Stimulated activated naive CD4-positive, alpha-beta T cell (primary cell): Measurements from ENCODE around the gene KCTD4.
"Not testable (repeated sequence)": the region's sequence is repeated elsewhere in the genome, so short reads cannot be mapped to it uniquely, and the experiment has no call there.

Source experiments
- DNase-seq, 6 experiments: peaks; one replicate each; lab custom pipeline; 2025; lab: John Stamatoyannopoulos, UW

The KCTD4 gene

GRCh38 chr13:45215392-45216077, 14.7 kb upstream of the KCTD4 start:
- no peak for DNase-seq

GRCh38 chr13:45209229-45209628, 8.4 kb upstream of the KCTD4 start:
- no peak for DNase-seq

- DNase-seq: no peak
Measured at GRCh38 chr13:45208132-45208531, 7.3 kb upstream of the KCTD4 start.

GRCh38 chr13:45207319-45207718, 6.5 kb upstream of the KCTD4 start:
- DNase-seq: no peak

GRCh38 chr13:45206340-45206739, 5.5 kb upstream of the KCTD4 start:
- DNase-seq: no peak

- DNase-seq: no peak
Measured at GRCh38 chr13:45205124-45205523, 4.3 kb upstream of the KCTD4 start.

DNA sequence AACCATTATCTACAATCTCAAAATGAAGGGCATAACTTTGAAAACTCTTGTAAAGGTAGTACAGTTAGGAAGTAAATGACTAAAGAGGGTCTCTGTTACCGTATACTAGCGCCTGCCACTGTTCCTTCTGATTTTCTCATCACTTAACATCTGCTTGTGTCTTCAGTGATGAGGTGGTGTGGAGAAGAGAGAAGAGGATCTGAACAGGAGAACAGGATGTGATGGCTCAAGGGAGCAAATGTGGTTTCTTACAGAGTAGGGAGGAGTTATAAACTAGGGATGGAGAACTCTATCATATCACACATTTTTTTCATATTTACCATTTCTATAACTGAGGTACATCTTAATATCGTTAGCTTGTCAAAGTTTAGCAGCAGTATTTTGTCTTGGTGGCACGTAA, 1.1 kb downstream of the KCTD4 start:
- DNase-seq: no peak

- no peak for DNase-seq
Measured at GRCh38 chr13:45198924-45199323, 1.9 kb downstream of the KCTD4 start.

GRCh38 chr13:45198041-45198440, 2.8 kb downstream of the KCTD4 start:
- no peak for DNase-seq

DNA sequence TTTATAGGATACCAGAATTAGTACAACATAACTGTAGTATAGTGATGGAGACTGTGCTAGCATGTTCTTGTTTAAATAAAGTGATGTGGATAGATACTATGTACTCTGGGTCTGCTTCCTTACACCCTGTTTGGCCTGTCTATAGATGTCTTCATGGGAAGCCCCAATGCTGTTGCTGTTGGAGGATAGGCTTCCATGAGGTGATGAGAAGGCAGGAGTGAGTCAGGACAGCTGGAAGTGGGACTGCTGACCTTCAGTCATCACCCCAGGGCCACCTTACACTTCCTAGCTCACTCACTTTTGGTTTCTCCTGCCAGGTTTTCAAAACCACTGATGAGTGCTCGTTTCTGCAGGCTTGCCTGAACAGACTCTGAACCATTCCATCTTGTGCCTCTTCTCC, 4.2 kb downstream of the KCTD4 start:
- DNase-seq: no peak

DNA sequence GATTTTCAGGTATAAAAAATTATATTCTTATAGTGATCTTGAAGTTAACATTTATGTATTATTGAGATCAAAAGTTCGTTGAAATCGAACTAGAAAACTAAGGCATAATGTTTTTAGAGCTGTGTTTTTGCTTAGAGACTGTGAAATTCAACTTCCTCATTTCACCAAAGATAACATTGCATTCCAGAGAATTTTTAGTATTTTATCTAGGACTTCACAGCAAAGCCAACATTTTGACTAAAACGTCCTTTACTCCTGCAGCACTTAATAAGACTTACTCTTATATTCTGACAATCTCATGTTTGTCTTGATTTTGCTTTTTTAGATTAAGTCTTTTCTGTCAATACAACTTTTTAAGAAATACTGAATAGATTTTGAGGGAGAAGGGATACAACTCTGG, 4.7 kb downstream of the KCTD4 start:
- DNase-seq: no peak

DNA sequence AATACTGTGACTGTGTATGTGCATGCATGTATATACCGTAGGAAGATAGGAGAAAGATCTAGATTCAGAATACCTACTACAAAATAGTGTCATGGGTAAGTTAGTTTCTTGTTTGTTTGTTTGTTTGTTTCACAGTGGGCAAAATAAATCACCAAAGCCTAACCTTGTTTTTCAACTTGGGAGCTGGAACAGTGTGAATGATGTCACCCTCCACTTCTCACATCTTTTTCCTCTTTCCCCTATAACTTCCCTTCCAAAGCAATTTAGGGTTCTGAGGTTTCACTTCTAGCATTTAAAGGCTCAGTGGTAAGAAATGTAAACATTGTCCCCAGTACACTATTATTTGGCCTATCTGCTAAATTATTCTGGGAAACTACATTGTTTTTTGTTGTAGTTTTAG, 5.4 kb downstream of the KCTD4 start:
- no peak for DNase-seq

DNA sequence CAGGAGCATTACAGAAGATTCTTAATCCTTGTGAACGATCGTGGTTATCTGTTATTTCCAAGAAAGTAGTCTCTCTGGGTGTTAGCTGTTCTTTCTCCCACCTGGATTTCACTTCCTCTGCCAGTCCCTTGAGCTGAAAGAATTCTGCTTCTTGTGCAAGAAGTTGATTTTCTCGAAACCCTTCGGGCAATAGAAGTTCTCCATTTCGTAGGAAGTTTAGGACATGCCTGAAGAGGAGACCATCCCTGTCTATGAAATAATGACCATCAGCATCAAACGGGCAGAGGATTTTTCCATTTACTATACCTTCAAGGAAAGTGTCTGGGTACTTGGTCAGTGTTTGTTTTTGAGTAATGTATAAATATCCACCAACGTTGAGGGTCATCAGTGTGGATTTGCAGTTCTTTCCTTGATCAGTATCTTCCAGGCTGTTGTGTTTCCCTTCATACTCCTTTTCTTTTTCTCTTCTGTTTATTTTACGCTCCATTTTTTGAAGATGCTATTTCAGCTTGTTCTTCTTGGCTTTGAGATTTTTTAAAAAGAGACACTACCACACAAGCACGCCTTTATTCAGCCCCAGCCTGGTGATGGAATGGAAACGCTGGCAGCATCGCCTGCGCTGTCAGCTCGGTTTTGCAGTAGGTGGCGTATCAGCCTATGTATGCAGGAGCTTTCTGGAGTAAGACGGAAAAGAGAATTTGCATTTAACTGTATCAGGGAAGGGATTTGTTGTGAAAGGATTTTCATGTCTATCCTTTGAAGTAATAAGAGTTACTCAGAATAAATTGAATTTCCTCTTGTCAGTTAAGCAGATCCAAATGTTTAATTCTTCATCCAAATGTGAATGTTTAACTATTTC, 6.5 kb downstream of the KCTD4 start:
- DNase-seq: no peak

GRCh38 chr13:45191874-45192273, 9.0 kb downstream of the KCTD4 start:
- no peak for DNase-seq

DNA sequence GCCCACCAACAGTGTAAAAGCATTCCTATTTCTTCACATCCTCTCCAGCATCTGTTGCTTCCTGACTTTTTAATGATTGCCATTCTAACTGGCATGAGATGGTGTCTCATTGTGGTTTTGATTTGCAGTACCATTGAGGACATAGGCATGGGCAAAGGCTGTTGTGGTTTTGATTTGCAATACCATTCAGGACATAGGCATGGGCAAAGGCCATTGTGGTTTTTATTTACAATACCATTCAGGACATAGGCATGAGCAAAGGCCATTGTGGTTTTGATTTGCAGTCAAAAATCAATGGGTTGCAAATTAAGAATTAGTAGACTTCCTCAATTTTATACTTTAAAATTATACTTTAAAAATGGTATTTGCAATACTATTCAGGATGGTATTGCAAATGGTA, 11.3 kb downstream of the KCTD4 start:
- not testable (repeated sequence) for DNase-seq

- not testable (repeated sequence) for DNase-seq
Measured at GRCh38 chr13:45189077-45189476, 11.8 kb downstream of the KCTD4 start.

DNA sequence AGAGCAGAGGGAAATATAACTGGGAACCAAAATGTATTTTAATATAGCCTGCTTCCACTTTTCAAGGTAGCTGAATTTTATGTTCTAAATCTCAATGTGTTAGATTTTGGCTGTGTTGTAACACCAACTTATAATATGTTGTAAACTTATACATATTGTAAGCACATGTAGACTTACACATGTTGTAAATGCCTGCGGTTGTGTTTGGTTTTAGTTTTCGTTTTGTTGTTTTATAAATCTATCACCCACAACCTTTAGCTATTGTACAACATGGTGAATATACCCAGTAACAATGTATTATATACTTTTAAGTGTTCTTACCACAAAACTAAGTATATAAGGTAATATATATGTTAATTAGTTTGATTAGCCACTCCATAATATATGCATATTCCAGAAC, 15.6 kb downstream of the KCTD4 start:
- no peak for DNase-seq

- no peak for DNase-seq
Measured at GRCh38 chr13:45184693-45185092, 16.2 kb downstream of the KCTD4 start.

DNA sequence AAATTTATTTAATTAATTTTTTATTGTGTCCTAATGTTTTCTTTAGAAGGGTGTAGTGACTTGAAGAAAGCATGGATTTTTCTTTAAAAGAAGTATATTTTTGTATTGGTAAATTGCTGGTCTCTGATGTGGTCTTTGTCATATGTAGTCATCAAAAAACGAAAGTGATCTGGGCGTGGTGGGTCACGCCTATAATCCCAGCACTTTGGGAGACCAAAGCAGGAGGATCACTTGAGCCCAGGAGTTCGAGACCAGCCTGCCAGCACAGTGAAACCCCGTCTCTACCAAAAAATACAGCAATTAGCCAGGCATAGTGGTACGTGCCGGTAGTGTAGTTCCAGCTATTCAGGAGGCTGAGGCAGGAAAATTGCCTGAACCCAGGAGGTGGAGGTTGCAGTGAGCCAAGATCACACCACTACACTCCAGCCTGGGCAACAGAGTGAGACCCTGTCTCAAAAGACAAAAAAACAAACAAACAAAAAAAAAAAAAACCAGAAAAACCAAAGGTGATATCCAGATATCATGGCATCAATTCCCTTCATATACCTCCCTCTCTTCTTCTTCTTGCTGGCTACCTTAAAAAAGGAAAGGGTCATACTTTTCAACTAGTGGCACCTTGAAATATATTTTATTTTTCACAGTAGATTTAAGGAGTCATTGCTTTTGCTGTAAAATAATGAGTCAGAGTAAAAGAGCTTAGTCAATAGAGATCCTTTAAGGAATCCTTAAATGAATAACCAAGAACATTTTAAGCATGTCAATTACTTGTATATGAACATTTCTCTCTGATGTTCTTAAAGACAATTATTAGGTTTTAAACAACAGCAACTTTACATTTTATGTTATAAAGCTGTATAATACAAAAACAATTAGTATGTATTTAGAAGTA, 19.9 kb downstream of the KCTD4 start:
- no peak for DNase-seq

DNA sequence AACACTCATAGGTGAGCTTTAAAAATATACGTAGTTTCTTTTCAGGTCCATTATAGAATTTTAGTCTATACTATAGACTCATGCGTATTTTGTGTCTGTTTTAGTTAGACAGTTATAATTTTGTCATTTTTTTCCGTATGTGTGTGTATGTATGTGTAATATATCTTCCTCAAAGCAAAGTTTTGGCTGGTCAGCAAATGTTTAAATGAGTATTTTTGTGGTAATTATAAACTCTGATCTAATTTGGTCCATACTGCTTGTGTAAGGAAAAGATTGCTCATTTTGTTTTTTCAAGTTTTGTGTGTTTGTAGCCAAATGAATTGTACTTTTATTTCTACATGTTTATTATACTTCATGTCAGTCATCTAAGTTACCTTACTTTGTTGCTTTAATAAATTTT, 20.5 kb downstream of the KCTD4 start:
- no peak for DNase-seq

GRCh38 chr13:45179428-45179827, 21.4 kb downstream of the KCTD4 start:
- no peak for DNase-seq

DNA sequence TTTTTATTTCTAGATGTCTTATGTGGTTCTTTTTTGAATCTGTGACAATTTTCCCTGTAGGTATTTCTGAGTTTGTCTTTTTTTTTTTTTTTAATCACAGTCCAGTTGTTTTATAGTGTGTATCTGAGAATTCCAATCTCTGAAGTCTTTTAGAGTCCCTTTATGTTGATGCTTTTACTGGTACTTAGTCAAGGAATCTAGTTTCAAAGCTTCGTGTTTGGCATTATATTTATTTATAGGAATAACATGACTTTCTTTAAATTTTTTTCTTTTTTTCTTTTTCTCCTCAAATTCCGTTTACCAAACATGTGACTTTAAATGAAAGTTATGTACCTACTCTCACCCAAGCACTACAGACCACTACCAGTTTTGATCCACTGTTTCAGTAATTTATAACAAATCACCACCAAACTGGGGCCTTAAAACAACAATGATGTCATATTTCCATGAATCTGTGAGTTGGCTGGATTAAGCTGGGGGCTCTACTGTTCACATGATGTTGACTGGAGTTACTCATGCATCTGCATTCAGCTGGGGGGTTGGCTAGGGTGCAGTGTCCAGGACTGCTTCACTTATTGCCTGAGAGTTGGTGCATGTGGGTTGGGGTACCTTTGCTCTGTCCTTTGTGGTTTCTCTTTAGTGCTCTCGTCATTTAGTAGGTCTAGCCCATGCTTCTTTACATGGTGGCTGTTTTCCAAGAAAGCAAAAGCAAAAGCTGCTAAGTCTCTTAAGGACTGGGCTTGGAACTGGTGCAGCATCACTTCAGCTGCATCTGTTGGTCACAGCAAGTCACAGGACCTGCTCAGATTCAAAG, 22.3 kb downstream of the KCTD4 start:
- DNase-seq: no peak
